Measurements from ENCODE around the gene CCNJL.

CCNJL gene

DNA sequence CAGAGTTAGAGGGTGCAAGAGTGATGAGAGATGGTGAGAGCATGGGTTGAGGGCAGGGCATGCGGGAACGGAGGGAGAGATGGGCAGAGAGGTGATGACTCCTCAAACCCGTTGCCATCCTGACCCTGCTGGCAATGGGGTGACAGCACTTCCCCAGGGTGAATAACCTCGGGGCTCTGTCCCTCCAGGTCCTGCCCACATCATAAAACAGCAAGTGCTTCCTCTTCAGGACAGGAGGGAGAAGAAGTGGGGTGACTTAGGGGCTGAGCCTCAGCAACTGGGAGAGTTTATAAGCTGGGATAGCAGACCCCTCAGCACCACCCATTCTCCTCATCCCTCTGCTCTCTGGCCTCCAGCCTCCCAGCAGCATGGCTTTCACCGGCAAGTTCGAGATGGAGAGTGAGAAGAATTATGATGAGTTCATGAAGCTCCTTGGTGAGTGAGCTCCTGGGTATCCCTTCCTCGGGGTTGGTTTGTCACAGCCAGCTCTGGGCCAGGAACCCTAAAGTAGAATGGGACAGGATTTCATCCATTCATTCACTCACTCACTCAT lies 83.1 kb downstream of the CCNJL start, which contains the start of gene FABP6:
Gene FABP6, plus strand, starts transcription at position 317 of the 553 bp plus-strand sequence. Its CDS starts 52 bp downstream, at position 369.
- DNase-seq (ENCODE audit: low spot score), result no peak

DNA sequence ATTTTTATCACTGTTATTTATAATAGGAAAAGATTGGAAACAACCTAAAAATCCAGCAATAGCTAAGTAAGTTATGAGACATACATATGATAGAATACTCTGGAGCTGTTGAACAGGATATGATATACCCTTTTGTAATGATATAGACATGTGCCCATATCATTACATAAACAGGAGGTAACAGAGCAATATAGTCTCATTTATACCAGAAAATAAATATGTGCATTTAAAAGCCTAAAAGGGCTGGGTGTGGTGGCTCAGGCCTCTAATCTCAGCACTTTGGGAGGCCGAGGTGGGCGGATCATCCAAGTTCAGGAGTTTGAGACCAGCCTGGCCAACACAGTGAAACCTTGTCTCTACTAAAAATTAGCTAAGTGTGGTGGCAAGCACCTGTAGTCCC lies 85.4 kb downstream of the CCNJL start:
- no peak for DNase-seq (ENCODE audit: low spot score)

DNA sequence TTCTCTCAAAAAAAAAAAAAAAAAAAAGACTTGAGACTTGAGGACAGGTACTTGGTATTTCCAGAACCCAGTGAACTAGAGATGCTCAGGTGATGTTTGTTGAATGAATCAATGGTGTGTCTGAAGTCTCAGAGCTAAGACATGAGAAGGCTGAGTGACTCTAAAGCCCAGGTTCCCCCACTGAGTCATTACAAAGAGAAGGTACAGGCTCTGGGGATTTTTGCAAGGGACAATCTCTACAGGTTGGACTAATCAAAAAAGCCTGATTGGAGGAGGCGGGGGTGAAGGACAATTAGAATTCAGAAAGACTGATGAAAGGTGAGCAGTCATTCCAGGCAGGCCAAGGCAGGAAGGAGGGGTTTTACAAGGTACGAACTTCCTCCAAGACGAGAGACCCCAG lies 91.3 kb downstream of the CCNJL start:
- DNase-seq (ENCODE audit: low spot score), result no peak

DNA sequence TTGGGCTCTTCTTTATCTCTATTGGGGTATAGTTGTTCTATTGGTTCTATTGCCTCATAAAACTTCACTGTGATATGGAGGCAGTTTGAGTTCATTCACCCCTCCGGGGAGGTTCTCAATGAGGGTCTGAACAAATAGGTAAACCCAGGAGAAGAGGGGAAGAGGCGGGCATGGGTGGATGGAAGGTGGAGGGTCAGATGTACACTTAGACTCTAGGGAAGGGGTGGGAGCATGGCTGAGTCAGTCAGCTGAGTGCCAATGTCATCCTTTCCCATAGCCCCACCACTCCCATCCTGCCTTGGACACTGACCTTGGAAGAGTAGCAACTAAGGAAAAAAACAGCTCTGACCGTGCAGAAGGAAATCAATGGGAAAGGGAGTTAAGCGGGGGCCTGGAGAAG lies 93.0 kb downstream of the CCNJL start:
- no peak for DNase-seq (ENCODE audit: low spot score)

DNA sequence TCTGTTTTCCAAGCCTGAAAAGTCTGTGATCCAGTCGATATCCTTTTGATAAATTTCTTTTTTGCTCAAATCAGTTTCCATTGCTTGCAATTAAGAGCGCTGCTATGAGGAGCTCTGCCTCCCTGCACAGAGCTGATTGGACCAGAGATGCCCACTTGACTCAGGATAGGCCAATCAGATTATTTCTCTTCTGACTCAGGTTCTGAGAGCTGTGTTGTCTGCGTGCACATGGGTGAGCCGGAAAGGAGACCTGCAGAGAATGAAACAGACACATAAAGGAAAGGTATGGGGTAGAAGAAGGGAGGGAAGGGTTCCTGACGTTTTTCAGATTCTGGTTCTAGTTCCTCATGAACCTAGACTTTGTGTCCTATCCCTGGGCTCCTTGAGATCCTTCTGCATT lies 98.8 kb downstream of the CCNJL start:
- peak; percentile 79 for DNase-seq (ENCODE audit: low spot score)

DNA sequence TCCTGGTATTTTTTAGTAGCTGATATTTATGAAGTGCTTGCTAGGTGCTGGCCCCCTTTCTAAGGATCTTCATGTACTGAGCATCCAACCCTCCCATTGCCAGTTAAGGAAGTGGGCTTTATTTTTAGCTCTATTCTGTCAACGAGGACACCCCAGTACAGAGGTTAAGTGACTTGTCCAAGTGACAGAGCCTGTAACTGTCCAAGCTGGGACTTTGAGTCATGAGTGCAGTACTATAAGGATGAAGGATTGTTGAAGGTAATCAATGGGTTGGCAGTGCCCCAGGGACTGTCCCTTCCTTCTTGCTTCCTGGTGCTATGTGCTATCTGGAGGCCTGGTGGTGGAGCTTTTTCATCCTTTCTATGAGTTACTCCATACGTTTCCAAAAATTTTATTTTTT lies 101.0 kb downstream of the CCNJL start:
- no peak for DNase-seq (ENCODE audit: low spot score)

DNA sequence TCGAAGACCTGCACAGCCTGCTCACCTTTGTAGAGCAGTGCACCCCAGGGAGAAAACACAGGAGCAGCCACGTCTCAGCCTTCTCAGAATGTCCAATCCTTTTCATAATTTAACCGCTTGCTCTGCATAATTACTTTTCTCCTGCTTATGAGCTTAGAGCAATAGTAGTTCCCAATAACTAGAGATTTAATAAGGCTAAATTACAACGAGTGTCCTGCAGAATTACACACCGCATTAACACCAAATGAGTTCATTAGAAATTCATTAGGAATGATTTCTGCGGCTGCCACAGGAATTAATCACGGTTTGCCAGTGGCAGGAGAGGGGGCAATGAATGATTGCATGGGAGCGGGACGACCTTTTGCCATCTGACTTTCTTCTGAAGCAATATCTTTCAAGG lies 101.8 kb downstream of the CCNJL start:
- no peak for DNase-seq (ENCODE audit: low spot score)

DNA sequence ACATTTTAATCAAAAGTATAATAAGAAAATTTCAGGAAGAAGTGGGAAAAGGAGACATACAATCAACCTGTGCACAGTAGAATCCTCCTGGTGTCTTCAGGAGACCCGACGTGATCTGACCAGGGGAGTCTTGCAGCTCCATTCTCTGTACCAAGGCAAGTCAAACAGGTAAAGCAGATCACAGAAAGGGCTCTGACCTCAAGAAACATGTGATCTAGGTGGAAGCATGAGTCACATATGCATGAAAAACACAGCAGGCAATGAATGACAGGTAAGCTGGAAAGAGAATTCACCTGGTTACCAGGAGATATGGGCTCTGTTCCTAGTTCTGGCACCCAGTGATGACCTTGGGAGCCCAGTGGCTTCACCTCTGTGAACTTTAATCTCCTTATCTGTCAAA lies 102.4 kb downstream of the CCNJL start:
- DNase-seq (ENCODE audit: low spot score), result no peak

DNA sequence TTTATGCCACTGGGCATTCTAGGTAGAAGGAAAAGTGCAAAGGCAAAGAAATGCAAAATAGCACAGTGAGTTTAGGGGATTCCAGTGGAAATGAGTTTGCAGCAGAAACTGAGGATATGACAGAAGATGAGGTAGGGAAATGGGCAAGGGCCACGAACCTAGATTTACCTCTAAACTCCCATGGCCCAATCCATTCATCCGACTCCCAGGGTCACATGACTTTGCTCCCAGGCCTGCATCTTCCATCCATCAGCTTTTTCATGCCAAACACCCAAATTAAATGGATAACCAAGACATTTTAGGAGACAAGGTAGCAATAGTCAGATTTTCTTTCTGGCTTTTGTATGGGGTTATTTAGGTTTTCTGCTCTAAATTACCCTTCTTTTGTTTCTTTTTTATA lies 105.3 kb downstream of the CCNJL start:
- DNase-seq (ENCODE audit: low spot score), result no peak

Small RNA genes within 50 kb of the gene (small RNA-seq; reads per million reads assigned to genes)
- gene AC112191.3, result 0 to 0.04 reads per million in 2 experiments
